H1 (cell line): ENCODE results near the gene SLC22A14. TPM values are rescaled to one million over a fixed set of nuclear protein-coding genes. Genes with fewer than 3 reads are reported as not detected.
A peak's percentile ranks its signal among the peaks of the same experiment; 100 is the strongest.

ENCODE experiments used
- CTCF ChIA-PET: fragments of 300-600 bp; sonication (Branson Sonifier 250); formaldehyde crosslinking; loops from one replicate; lab custom pipeline; 2021; ENCODE audit not compliant: partially characterized antibody; lab: Charles Lee
- POLR2A ChIA-PET: fragments of 300-600 bp; sonication (Branson Sonifier 250); formaldehyde crosslinking; loops from one replicate; lab custom pipeline; 2021; ENCODE audit warnings: inconsistent platforms; ENCODE audit not compliant: partially characterized antibody; lab: Charles Lee
- DNase-seq, 2 experiments: peaks; one replicate each; pipeline versions ENCODE4 v3.0.0 to v3.0.0-alpha.2; 2010 to 2022; ENCODE audit warnings: low spot score in 2 of 2, low read depth in 1 of 2, mixed read lengths in 1 of 2
- FAIRE-seq: peaks from 2 replicates; lab custom pipeline; 2011; peaks lifted over from hg19 to GRCh38; lab: Jason Lieb, UNC
- H2AFZ ChIP-seq: 2 replicates; pipeline ENCODE4 v1.8.1; 2012; ENCODE audit warnings: low read length, inconsistent platforms
- H2AK5ac ChIP-seq: 2 replicates; pipeline ENCODE4 v1.6.1; 2013; ENCODE audit warnings: low read depth, low read length
- H2BK120ac ChIP-seq: replicated peaks from 2 replicates; pipeline ENCODE3; 2013; ENCODE audit warnings: low read depth, low read length, inconsistent platforms
- H2BK12ac ChIP-seq: 2 replicates; pipeline ENCODE4 v1.6.1; 2013; ENCODE audit warnings: low read depth, low read length
- H2BK15ac ChIP-seq: 2 replicates; pipeline ENCODE4 v1.6.1; 2013; ENCODE audit warnings: low read length
- H2BK20ac ChIP-seq: 2 replicates; pipeline ENCODE4 v1.6.1; 2013; ENCODE audit warnings: low read length
- H2BK5ac ChIP-seq: 2 replicates; pipeline ENCODE4 v1.6.1; 2013; ENCODE audit warnings: low read depth, low read length
- H3K14ac ChIP-seq: 2 replicates; pipeline ENCODE4 v1.6.1; 2013; ENCODE audit warnings: inconsistent platforms; ENCODE audit not compliant: insufficient read length
- H3K18ac ChIP-seq: 2 replicates; pipeline ENCODE4 v1.6.1; 2013; ENCODE audit warnings: low read length; ENCODE audit errors: extremely low read depth
- H3K23ac ChIP-seq: 2 replicates; pipeline ENCODE4 v1.6.1; 2013; ENCODE audit warnings: inconsistent platforms; ENCODE audit not compliant: insufficient read length
- H3K23me2 ChIP-seq: 2 replicates; pipeline ENCODE4 v1.6.1; 2013; ENCODE audit warnings: low read depth, low read length
- H3K27ac ChIP-seq: 2 replicates; pipeline ENCODE4 v1.6.1; 2011; ENCODE audit warnings: low read depth, low read length, inconsistent platforms
- H3K27me3 ChIP-seq, 4 experiments: replicated peaks in 1 of 4; 1 replicate in 1 of 4; 2 replicates in 3 of 4; pipeline versions ENCODE4 v1.6.1 to v1.8.1; 2011 to 2013; ENCODE audit warnings: low read length in 3 of 4, mild to moderate bottlenecking in 3 of 4, inconsistent platforms in 2 of 4, mixed read lengths in 2 of 4, moderate library complexity in 1 of 4; ENCODE audit not compliant: control insufficient read depth in 3 of 4, insufficient read depth in 3 of 4; ENCODE audit errors: extremely low read depth in 1 of 4
- H3K36me3 ChIP-seq, 4 experiments: 2 replicates each; pipeline versions ENCODE4 v1.6.1 to v1.8.1; 2011 to 2013; ENCODE audit warnings: mild to moderate bottlenecking in 4 of 4, low read length in 3 of 4, moderate library complexity in 2 of 4, control low read depth in 1 of 4, inconsistent platforms in 1 of 4; ENCODE audit not compliant: insufficient read depth in 4 of 4, control insufficient read depth in 2 of 4
- H3K4ac ChIP-seq: replicated peaks from 2 replicates; pipeline ENCODE3; 2013; ENCODE audit warnings: low read length, low read depth, mixed read lengths, inconsistent platforms; ENCODE audit not compliant: insufficient read length
- H3K4me1 ChIP-seq, 4 experiments: replicated peaks in 1 of 4; 1 replicate in 1 of 4; 2 replicates in 3 of 4; pipeline versions ENCODE4 v1.6.1 to v1.8.1; 2011 to 2013; ENCODE audit warnings: low read length in 3 of 4, inconsistent platforms in 2 of 4, mixed read lengths in 1 of 4; ENCODE audit not compliant: insufficient read depth in 4 of 4, control insufficient read depth in 3 of 4
- H3K4me2 ChIP-seq, 2 experiments: 2 replicates each; pipeline versions ENCODE4 v1.6.1 to v1.8.1; 2011 to 2013; ENCODE audit warnings: low read depth in 2 of 2, low read length in 2 of 2, control low read depth in 1 of 2, inconsistent platforms in 1 of 2, mild to moderate bottlenecking in 1 of 2; ENCODE audit not compliant: insufficient read depth in 1 of 2
- H3K4me3 ChIP-seq, 4 experiments: fragments of 200-600, 300-600 bp in 1 of 4; sonication (generic), shearing (Covaris generic), sonication (Bioruptor Twin) in 1 of 4; 2 replicates each; pipeline versions ENCODE4 v1.5.1 to v1.8.1; 2011 to 2016; ENCODE audit warnings: low read length in 4 of 4, low read depth in 3 of 4, control low read depth in 2 of 4, inconsistent platforms in 2 of 4, mild to moderate bottlenecking in 2 of 4, mixed read lengths in 1 of 4, moderate library complexity in 1 of 4; ENCODE audit not compliant: insufficient read depth in 2 of 4; ENCODE audit errors: extremely low read depth in 1 of 4
- H3K56ac ChIP-seq: replicated peaks from 2 replicates; pipeline ENCODE3; 2013; ENCODE audit warnings: low read depth, mild to moderate bottlenecking, mixed read lengths, low read length, inconsistent platforms; ENCODE audit not compliant: insufficient read length
- H3K79me1 ChIP-seq: 2 replicates; pipeline ENCODE4 v1.6.1; 2013; ENCODE audit warnings: low read depth, low read length, control low read depth
- H3K79me2 ChIP-seq, 2 experiments: 2 replicates each; pipeline versions ENCODE4 v1.6.1 to v1.8.1; 2012 to 2013; ENCODE audit warnings: low read length in 2 of 2, mild to moderate bottlenecking in 2 of 2, inconsistent platforms in 1 of 2; ENCODE audit not compliant: insufficient read depth in 2 of 2, control insufficient read depth in 1 of 2
- H3K9ac ChIP-seq, 4 experiments: replicated peaks in 1 of 4; 1 replicate in 1 of 4; 2 replicates in 3 of 4; pipeline versions ENCODE4 v1.6.1 to v1.8.1; 2011 to 2013; ENCODE audit warnings: low read depth in 3 of 4, low read length in 3 of 4, control low read depth in 2 of 4, mild to moderate bottlenecking in 2 of 4, moderate library complexity in 2 of 4, inconsistent platforms in 1 of 4; ENCODE audit errors: extremely low read depth in 1 of 4
- H3K9me3 ChIP-seq, 2 experiments: 2 replicates each; pipeline versions ENCODE4 v1.6.1 to v1.8.1; 2012 to 2013; ENCODE audit warnings: mild to moderate bottlenecking in 2 of 2, moderate library complexity in 2 of 2, control low read depth in 1 of 2, inconsistent platforms in 1 of 2, low read depth in 1 of 2, low read length in 1 of 2, mixed read lengths in 1 of 2; ENCODE audit not compliant: insufficient read depth in 2 of 2
- H4K20me1 ChIP-seq, 2 experiments: replicated peaks in 1 of 2; 2 replicates each; pipeline versions ENCODE3 to v1.8.1; 2011 to 2013; ENCODE audit warnings: inconsistent platforms in 2 of 2, low read length in 2 of 2, mild to moderate bottlenecking in 1 of 2; ENCODE audit not compliant: insufficient read depth in 2 of 2, control insufficient read depth in 1 of 2
- H4K5ac ChIP-seq: 2 replicates; pipeline ENCODE4 v1.6.1; 2013; ENCODE audit warnings: low read length, low read depth, mixed read lengths, inconsistent platforms; ENCODE audit not compliant: insufficient read length
- H4K8ac ChIP-seq: 2 replicates; pipeline ENCODE4 v1.8.0; 2013; ENCODE audit warnings: mild to moderate bottlenecking, moderate library complexity, low read length, inconsistent platforms; ENCODE audit not compliant: insufficient read depth; ENCODE audit errors: extremely low read depth
- H4K91ac ChIP-seq: replicated peaks from 2 replicates; pipeline ENCODE3; 2013; ENCODE audit warnings: low read length, mixed read lengths, inconsistent platforms; ENCODE audit not compliant: insufficient read length
- KDM1A ChIP-seq: fragments of 200-600, 300-600 bp; sonication (generic); IDR thresholded peaks from 2 replicates; pipeline ENCODE4 v1.7.1; 2016; ENCODE audit warnings: mild to moderate bottlenecking, low read length, borderline replicate concordance
- WGBS, 2 experiments: shearing (Covaris generic) in 1 of 2; methylation state at CpG; one replicate each; pipeline versions ENCODE4 v1.1.6 to v1.1.7; 2013 to 2015; ENCODE audit warnings: low lambda C conversion rate in 2 of 2, mixed read lengths in 2 of 2, inconsistent platforms in 1 of 2, low coverage in 1 of 2, missing lambda C conversion rate in 1 of 2; ENCODE audit not compliant: insufficient replicate concordance in 2 of 2, insufficient coverage in 1 of 2, insufficient read length in 1 of 2; ENCODE audit errors: extremely low coverage in 1 of 2, missing lambda C conversion rate in 1 of 2; 5-methylcytosine and 5-hydroxymethylcytosine counted together
- polyA plus RNA-seq, 7 experiments: library from polyadenylated mRNA; depleted of rRNA in 3 of 7; stranded (reverse) in 5 of 7; unstranded in 2 of 7; fragments of >200 nt in 5 of 7; fragments of 200-250 nt in 2 of 7; gene quantifications; 1 replicate in 5 of 7; 2 replicates in 1 of 7; 4 replicates in 1 of 7; pipeline versions ENCODE4 v1.2.1 to v1.2.3, GENCODE V29; 2011 to 2013; ENCODE audit warnings: missing spikeins in 2 of 7, mixed read lengths in 2 of 7
- total RNA-seq: library from RNA; stranded (reverse); fragmentation: NEBNext Ultra II Directional; extraction: Animal tissue kit (Norgen Biotek cat#: 25700); gene quantifications from 2 replicates; pipeline ENCODE4 v1.2.1, GENCODE V29; 2021

SLC22A14 gene
- total and polyA plus RNA-seq, 2 of the 8 experiments (the other 6 are each of a cell fraction or from before 2014, with no cell fraction given) = 0.03 TPM; not detected in 1

GRCh38 chr3:38348903-38349302 is 66.8 kb downstream of the SLC22A14 start:
- H3K23ac ChIP-seq = no peak overlapping the region
- no peak overlapping the region for H3K4ac ChIP-seq
- H2BK15ac ChIP-seq = no peak overlapping the region
- H3K9me3 ChIP-seq = no peaks in the 10 kb centered on the region
- FAIRE-seq (no peak), DNase-seq (peak in 1 of 2 experiments; percentile 2)
- CTCF ChIA-PET = interaction anchor here (1.4 kb wide), 1 partner anchor 132 kb away, joined by 6 read pairs; no protein-coding TSS in a partner anchor
- no peak overlapping the region for H2BK120ac ChIP-seq
- no peak overlapping the region; a peak in 1 of 7 replicates for H3K9ac ChIP-seq
- WGBS, 2 experiments = 87% methylated on average over 4 of the region's 4 CpGs; no CpG with 5 or more reads in 1 of the 2 experiments
- H2BK5ac ChIP-seq = no peak overlapping the region
- TF ChIP-seq KDM1A = no peak
- H3K79me1 ChIP-seq = no peaks in the 10 kb centered on the region; the same call in 1 of the 2 replicates
- no peak overlapping the region for H4K91ac ChIP-seq
- H3K23me2 ChIP-seq = peaks cover 3% of the 10 kb centered on the region; the same call in 1 of the 2 replicates
- 0 out of 7 replicates have a peak, but pooled peaks cover 0 to 3% (median 0%) of the 10 kb centered on the region in 4 experiments for H3K4me1 ChIP-seq
- H4K5ac ChIP-seq = no peak overlapping the region
- H3K56ac ChIP-seq = no peak overlapping the region
- no peak overlapping the region for H3K18ac ChIP-seq
- H3K79me2 ChIP-seq = no peaks in the 10 kb centered on the region
- no peak overlapping the region for H2BK20ac ChIP-seq
- H3K27ac ChIP-seq = no peak overlapping the region
- H3K14ac ChIP-seq = no peak overlapping the region
- H3K4me3 ChIP-seq = no peak overlapping the region
- H2AK5ac ChIP-seq = no peak overlapping the region
- no peak overlapping the region for H2AFZ ChIP-seq
- POLR2A ChIA-PET = no interaction called here
- H4K8ac ChIP-seq = no peak overlapping the region
- no peak overlapping the region for H2BK12ac ChIP-seq
- no peaks in the 10 kb centered on the region for H3K36me3 ChIP-seq
- no peak overlapping the region for H3K4me2 ChIP-seq
- H3K27me3 ChIP-seq = peaks cover 0 to 14% (median 4%) of the 10 kb centered on the region in 4 experiments; a peak in 4 of 7 replicates
- no peaks in the 10 kb centered on the region for H4K20me1 ChIP-seq
